Keratinocyte (primary cell): ENCODE measurements around the gene IPO13.

Experiments
- CTCF ChIP-seq, 3 experiments: IDR thresholded peaks in 1 of 3; conservative IDR thresholded peaks in 1 of 3; optimal IDR thresholded peaks in 1 of 3; 2 replicates in 2 of 3; 3 replicates in 1 of 3; pipeline versions ENCODE3 to v1.5.1; 2011; ENCODE audit warnings: low read length in 3 of 3, mild to moderate bottlenecking in 3 of 3, moderate library complexity in 2 of 3, control low read depth in 1 of 3, inconsistent platforms in 1 of 3; ENCODE audit not compliant: insufficient read depth in 2 of 3; ENCODE audit errors: extremely low read depth in 1 of 3
- EZH2 ChIP-seq: IDR thresholded peaks from one replicate; pipeline ENCODE4 v1.6.1; 2012; ENCODE audit warnings: inconsistent platforms, mild to moderate bottlenecking, low read length, moderate library complexity

- TF ChIP-seq CTCF (optimal IDR thresholded peaks at IDR 0.05 in 1 of 3, IDR thresholded peaks at IDR 0.05 in 1 of 3, conservative IDR thresholded peaks at IDR 0.05 in 1 of 3; ENCODE audit: extremely low read depth in 1 of 3, insufficient read depth in 2 of 3, low read length in 3 of 3) (no peak), EZH2 (no peak)
Measured at GRCh38 chr1:43985984-43986595, 39.3 kb downstream of the IPO13 start.
